NCI-H2107 treated with DMSO at 0.1 percent for 48 hours (cell line): ENCODE data around the gene SPINT3.

Experiments
- DNase-seq: peaks from one replicate; lab custom pipeline; 2025; ENCODE audit not compliant: unreplicated experiment; lab: John Stamatoyannopoulos, UW

The SPINT3 gene

GRCh38 chr20:45462711-45463509 is 52.5 kb downstream of the SPINT3 start:
- no peak for DNase-seq
